HG03045 (cell line): Measurements from ENCODE around the gene CSF2.

Experiments used
- ATAC-seq: cut with Tn5 transposase; IDR thresholded peaks from one replicate; pipeline ENCODE4 v1.9.1; 2021; ENCODE audit warnings: mild to moderate bottlenecking, moderate library complexity; ENCODE audit not compliant: unreplicated experiment

Gene CSF2

GRCh38 chr5:132086277-132086794 is 12.7 kb downstream of the CSF2 start:
- ATAC-seq, result no peak

- ATAC-seq, result no peak
Observed at GRCh38 chr5:132087176-132087575, 13.6 kb downstream of the CSF2 start.

GRCh38 chr5:132087661-132088060 is 14.1 kb downstream of the CSF2 start:
- no peak for ATAC-seq

- no peak for ATAC-seq
Observed at GRCh38 chr5:132089363-132089762, 15.8 kb downstream of the CSF2 start.

- no peak for ATAC-seq
Observed at GRCh38 chr5:132090107-132090506, 16.5 kb downstream of the CSF2 start.

GRCh38 chr5:132093271-132093670 is 19.7 kb downstream of the CSF2 start:
- ATAC-seq, result no peak

GRCh38 chr5:132094393-132095076 is 20.9 kb downstream of the CSF2 start:
- ATAC-seq, result no peak

- ATAC-seq, result no peak
Observed at GRCh38 chr5:132095077-132095410, 21.5 kb downstream of the CSF2 start.

- no peak for ATAC-seq
Observed at GRCh38 chr5:132095424-132095972, 21.9 kb downstream of the CSF2 start.

- ATAC-seq, result no peak
Observed at GRCh38 chr5:132096904-132097303, 23.3 kb downstream of the CSF2 start.

- ATAC-seq, result no peak
Observed at GRCh38 chr5:132098151-132098594, 24.6 kb downstream of the CSF2 start.

GRCh38 chr5:132098621-132099020 is 25.0 kb downstream of the CSF2 start:
- ATAC-seq, result no peak

GRCh38 chr5:132099076-132099748 is 25.6 kb downstream of the CSF2 start:
- ATAC-seq, result no peak

GRCh38 chr5:132099905-132100304 is 26.3 kb downstream of the CSF2 start:
- no peak for ATAC-seq

GRCh38 chr5:132100672-132101261 is 27.2 kb downstream of the CSF2 start:
- ATAC-seq, result peak; percentile 24

GRCh38 chr5:132101385-132101880 is 27.8 kb downstream of the CSF2 start:
- no peak for ATAC-seq

GRCh38 chr5:132102101-132102701 is 28.6 kb downstream of the CSF2 start:
- no peak for ATAC-seq

GRCh38 chr5:132102944-132103331 is 29.3 kb downstream of the CSF2 start:
- ATAC-seq, result no peak

- peak; percentile 65 for ATAC-seq
Observed at GRCh38 chr5:132103332-132103951, 29.9 kb downstream of the CSF2 start.

GRCh38 chr5:132103969-132104391 is 30.4 kb downstream of the CSF2 start:
- peak; percentile 15 for ATAC-seq

- no peak for ATAC-seq
Observed at GRCh38 chr5:132104556-132104955, 31.0 kb downstream of the CSF2 start.
